ENCODE measurements around the gene BMP4.
A peak's percentile ranks its signal among the peaks of the same experiment; 100 is the strongest.

The BMP4 gene

DNA sequence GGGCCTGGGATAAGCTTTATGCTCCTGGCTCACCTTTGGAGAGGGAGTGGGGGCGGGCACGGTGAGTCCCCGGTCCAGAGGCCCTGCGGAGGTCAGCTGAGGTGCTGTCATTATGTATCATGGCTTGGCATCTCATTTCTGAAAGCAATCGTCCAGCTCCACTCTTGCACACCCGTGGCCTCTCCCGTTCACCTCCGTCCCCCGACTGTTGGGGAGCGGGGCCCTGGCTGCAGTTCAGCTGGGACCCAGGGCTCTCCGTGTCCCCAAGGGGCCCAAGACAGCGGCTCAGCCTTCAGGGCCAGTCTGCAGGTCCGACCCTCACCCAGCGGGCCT is 10.6 kb downstream of the BMP4 start:
- DNase-seq (ENCODE audit: low read depth), result no peak

GRCh38 chr14:53943751-53944083 is 12.9 kb downstream of the BMP4 start:
- DNase-seq (ENCODE audit: low read depth), result no peak

DNA sequence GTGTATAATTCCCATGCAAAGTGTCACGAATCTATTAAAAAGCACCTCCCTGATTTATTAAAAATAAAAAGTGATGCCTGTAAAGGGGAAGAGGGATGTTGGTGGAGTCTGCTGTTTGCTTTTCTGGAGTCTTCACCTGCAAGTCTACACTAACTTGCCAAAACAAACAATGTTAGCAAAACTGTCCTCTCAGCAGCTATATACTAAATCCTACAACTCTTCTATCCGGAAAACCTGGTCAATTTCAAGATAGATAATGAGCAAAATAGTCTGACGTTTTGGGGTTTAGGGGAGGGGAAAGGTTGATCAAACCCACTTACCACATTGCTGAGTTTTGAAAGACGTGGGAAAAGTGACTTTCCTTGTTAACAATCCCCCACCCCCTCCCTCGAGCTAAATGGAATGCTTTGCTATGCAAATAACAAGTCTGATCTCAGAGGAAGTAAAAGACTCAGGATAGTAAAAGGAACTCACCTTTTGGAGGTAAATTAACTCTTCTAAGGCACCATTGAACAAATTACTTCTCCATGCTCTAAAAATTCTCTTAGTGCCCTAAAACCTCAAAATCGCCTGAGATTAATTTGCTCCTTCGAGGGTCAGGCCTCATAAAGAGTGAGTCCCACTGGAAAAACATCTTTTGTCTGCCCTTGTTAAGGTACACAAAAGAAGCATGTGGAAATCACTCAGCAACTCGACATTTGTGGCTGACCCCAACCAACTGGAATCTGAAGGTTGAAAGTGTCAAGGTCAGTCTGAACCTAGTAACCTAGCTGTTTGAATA is 13.5 kb downstream of the BMP4 start:
- DNase-seq (ENCODE audit: low read depth), result no peak

GRCh38 chr14:53938136-53938837 is 18.3 kb downstream of the BMP4 start:
- no peak for DNase-seq (ENCODE audit: low read depth)

- no peak for DNase-seq (ENCODE audit: low read depth)
Observed at GRCh38 chr14:53934778-53935414, 21.7 kb downstream of the BMP4 start.

DNA sequence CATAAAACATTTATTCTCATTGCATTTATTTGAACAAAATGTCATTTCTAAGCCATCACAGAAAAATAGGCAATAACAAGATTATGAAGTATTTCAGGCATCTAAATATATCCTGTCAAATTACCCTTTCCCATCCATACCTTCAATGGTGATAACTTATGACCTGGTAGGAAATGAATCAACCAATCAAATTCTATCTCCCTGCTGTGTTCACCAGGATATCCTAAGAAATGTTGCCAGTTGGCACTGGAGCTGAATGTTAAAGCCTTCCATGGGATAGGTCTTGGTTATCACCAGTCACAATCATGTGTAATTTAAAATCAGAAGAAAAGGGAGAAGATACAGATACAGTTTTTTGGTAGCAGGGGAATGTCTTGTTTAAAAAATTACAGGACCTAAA is 23.7 kb downstream of the BMP4 start:
- no peak for DNase-seq (ENCODE audit: low read depth)

DNA sequence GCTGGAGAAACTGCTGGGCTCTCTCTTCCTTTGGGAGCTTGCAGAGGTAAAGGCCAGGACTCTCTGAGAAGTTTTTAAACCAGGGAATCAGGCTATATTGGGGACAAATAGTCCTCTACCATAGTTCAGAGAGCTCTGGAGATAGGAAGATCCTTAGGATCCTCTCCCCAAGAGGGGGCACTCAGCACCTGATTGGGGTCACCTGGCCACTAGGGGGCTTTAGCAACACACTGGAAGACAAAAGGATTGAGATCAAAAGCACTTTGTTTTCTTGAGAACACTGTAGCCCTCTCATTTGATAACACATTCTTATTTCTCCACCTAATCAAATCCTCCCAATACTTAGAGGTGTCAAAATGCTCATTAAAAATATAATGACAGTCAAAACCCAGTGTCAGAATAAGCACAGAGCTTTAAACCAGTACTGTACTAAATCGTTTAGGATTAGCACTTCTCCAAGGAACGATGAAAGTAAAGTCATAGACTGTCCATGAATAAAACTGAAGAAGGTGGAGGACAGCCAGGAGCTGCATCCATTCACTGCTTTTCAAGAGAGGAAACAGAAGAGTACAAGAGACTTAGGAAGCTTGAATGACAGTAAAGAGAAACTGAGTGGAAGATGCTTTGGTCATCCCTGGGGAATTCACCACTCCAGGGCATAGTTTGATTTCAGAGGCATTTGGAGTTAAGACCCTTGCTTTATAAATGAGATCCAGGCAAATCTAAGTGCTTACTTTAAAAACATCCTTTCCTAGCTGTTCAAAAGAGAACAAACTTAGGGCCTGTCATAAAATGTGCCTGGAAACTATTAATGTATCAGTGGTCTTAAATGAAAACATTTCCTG is 26.5 kb downstream of the BMP4 start:
- no peak for DNase-seq (ENCODE audit: low read depth)

GRCh38 chr14:53927171-53927570 is 29.5 kb downstream of the BMP4 start:
- peak; percentile 30 for DNase-seq (ENCODE audit: low read depth)

GRCh38 chr14:53925201-53925766 is 31.3 kb downstream of the BMP4 start:
- DNase-seq (ENCODE audit: low read depth), result no peak

DNA sequence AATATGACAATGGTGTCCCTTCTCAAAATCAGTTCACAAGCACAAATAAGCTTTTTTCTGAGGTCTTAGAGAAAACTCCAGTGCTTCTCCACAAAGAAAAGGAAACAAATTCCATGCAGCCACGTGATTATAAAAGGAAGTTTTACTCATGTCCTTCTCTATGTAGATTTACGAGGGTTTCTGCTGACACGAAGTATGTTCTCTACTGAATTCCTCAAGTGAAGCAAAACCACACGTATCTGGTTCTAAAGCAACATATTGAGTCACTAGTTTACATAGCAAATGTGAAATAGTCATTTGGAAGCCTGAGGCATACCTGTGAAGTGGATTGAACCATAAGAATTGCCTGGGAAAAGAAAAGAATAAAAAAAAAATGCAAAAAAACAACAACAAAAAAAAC is 31.9 kb downstream of the BMP4 start:
- peak; percentile 92 for DNase-seq (ENCODE audit: low read depth)

DNA sequence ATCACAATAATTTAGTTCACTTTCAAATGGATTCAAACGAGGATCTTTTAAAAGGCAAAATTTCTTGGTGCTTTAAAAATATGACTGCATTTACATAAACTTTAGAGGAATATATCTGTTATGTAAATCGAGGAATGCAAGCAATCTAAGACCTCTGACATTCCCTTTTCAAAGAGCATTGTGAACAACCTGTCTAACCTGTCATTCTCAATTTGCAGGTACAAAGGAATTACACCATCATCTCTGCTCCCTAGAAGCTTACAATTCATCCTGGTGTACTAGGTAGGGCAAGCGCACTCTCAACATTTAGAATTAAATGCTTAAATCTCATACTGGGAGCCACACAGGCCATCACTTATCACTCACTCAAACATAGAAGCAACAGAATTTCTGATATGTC is 35.6 kb downstream of the BMP4 start:
- no peak for DNase-seq (ENCODE audit: low read depth)

GRCh38 chr14:53916239-53916638 is 40.4 kb downstream of the BMP4 start:
- no peak for DNase-seq (ENCODE audit: low read depth)

GRCh38 chr14:53915364-53916014 is 41.1 kb downstream of the BMP4 start:
- no peak for DNase-seq (ENCODE audit: low read depth)

- DNase-seq (ENCODE audit: low read depth), result no peak
Observed at GRCh38 chr14:53912021-53912420, 44.6 kb downstream of the BMP4 start.

DNA sequence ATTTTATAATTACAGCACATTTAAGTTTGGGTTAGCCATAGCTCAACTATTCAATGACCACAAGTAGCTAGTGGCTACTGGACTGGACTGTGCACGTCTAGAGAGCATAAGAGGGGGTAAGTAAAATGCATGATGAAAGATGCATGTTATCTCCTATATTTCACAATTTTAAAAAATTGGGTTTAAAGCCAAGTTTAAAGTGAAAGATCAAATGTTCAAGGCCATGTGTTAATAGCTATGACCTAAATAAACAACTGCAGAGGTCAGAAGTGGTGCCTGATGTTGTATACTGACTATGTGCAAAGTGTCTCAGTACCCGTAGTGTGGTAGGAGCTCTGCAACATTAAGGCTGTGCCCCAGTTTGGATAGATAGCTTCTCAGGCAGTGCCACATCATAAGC is 48.2 kb downstream of the BMP4 start:
- DNase-seq (ENCODE audit: low read depth), result no peak

DNA sequence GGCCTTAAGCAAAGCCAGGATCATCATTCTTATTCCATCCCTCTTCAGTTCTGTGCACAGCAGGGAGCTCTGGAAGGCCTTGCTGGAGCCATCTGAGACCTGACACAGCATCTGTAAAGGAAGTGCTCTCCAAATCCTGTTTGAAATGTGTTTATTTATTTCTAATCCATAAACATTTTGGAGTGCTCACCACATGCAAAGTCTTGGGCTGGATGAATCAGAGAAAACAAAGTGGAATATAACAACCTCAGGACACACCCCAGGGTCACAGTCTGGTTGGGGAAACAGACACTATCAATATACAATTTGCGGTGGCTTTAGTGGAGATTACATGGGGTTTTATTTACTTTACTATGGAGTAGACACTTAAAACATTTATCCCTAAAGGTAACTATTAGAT is 54.3 kb downstream of the BMP4 start:
- no peak for DNase-seq (ENCODE audit: low read depth)

- no peak for DNase-seq (ENCODE audit: low read depth)
Observed at GRCh38 chr14:53900499-53900898, 56.1 kb downstream of the BMP4 start.
